NCI-H446 (cell line): ENCODE data around the gene MRPL51.

Source experiments
- DNase-seq, 2 experiments: peaks; one replicate each; lab custom pipeline; 2025; lab: John Stamatoyannopoulos, UW

Gene MRPL51

DNA sequence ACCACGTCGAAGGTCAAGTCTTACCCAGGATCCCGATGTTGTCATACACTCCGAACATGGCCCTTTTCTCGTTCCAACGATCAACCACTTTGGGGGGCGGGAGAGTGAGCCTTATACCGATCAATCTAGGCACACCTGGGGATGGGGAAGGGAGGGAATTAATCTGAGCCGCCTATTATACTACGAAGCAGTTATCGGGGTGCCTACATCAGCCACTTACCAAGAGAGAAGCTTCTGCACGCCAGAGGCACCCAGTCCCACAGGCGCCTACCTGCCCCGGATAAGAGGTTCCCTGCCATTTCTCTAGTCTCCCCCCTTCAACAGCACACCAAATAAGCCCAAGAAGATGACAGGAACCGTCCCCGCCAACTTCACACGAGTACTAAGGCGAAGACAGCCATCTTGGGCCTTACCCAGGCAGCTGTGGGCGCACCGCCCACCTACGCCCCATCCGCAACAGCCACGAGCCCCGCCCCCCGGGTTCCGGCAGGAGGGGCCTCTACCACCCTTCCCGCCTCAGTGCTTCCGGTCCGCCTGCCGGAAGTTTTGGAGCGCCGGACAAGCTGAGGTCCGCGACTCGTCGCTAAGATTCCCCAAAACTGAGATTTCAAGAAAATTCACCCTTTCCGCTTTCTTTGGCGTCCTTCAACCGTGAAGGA, at the start of gene MRPL51:
Gene MRPL51 (minus strand): TSS at position 425 of the 659 bp plus-strand sequence. CDS start 126 bp downstream, at position 299.
- peak; percentile 90 to 98 for DNase-seq

- no peak for DNase-seq
Measured at GRCh38 chr12:6542209-6543009, 49.3 kb upstream of the MRPL51 start.

GRCh38 chr12:6541371-6542165, 48.5 kb upstream of the MRPL51 start:
- DNase-seq: no peak

- DNase-seq: no peak
Measured at GRCh38 chr12:6540181-6540877, 47.3 kb upstream of the MRPL51 start.

GRCh38 chr12:6539707-6540134, 46.7 kb upstream of the MRPL51 start:
- DNase-seq: no peak

DNA sequence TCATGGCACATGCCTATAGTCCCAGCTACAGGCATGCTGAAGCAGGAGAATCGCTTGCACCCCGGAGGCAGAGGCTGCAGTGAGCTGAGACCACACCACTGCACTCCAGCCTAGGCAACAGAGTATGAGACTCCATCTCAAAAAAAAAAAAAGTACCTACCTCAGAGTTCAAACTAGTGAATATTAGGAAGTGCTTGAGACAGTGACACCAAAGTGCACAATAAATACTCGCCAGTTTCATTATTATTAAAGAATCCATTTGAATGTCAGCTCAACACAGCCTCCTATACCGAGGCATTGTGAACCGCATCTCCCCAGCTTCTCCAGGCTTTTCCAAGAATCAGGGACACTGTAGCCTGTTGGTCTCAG, 46.2 kb upstream of the MRPL51 start:
- no peak for DNase-seq

DNA sequence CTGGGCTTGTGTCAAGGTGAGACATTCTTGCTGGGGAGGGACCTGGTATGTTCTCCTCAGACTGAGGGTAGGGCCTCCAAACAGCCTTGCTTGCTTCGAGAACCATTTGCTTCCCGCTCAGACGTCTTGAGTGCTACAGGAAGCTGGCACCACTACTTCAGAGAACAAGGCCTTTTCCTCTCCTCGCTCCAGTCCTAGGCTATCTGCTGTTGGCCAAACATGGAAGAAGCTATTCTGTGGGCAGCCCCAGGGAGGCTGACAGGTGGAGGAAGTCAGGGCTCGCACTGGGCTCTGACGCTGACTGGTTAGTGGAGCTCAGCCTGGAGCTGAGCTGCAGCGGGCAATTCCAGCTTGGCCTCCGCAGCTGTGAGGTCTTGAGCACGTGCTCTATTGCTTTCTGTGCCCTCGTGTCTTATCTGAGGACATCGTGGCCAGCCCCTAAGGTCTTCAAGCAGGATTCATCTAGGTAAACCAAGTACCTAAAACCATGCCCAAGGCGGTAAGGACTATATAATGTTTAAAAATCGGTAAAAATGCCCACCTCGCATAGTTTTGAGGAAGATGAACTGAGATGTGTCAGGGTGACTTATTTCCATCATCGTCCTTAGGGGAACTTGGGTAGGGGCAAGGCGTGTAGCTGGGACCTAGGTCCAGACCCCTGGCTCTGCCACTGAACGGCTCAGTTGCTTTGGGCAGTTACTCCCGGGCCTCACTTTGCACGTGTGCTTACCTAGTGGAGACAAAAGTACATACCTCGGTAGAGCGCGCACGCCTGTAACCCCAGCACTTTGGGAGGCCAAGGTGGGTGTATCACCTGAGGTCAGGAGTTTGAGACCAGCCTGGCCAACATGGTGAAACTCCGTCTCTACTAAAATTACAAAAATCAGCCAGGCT, 45.6 kb upstream of the MRPL51 start:
- DNase-seq: no peak

DNA sequence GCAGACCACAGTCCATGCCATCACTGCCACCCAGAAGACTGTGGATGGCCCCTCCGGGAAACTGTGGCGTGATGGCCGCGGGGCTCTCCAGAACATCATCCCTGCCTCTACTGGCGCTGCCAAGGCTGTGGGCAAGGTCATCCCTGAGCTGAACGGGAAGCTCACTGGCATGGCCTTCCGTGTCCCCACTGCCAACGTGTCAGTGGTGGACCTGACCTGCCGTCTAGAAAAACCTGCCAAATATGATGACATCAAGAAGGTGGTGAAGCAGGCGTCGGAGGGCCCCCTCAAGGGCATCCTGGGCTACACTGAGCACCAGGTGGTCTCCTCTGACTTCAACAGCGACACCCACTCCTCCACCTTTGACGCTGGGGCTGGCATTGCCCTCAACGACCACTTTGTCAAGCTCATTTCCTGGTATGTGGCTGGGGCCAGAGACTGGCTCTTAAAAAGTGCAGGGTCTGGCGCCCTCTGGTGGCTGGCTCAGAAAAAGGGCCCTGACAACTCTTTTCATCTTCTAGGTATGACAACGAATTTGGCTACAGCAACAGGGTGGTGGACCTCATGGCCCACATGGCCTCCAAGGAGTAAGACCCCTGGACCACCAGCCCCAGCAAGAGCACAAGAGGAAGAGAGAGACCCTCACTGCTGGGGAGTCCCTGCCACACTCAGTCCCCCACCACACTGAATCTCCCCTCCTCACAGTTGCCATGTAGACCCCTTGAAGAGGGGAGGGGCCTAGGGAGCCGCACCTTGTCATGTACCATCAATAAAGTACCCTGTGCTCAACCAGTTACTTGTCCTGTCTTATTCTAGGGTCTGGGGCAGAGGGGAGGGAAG, 44.7 kb upstream of the MRPL51 start:
- peak; percentile 39 to 79 for DNase-seq

DNA sequence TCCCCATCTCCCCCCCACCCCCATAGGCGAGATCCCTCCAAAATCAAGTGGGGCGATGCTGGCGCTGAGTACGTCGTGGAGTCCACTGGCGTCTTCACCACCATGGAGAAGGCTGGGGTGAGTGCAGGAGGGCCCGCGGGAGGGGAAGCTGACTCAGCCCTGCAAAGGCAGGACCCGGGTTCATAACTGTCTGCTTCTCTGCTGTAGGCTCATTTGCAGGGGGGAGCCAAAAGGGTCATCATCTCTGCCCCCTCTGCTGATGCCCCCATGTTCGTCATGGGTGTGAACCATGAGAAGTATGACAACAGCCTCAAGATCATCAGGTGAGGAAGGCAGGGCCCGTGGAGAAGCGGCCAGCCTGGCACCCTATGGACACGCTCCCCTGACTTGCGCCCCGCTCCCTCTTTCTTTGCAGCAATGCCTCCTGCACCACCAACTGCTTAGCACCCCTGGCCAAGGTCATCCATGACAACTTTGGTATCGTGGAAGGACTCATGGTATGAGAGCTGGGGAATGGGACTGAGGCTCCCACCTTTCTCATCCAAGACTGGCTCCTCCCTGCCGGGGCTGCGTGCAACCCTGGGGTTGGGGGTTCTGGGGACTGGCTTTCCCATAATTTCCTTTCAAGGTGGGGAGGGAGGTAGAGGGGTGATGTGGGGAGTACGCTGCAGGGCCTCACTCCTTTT, 44.0 kb upstream of the MRPL51 start:
- no peak for DNase-seq

DNA sequence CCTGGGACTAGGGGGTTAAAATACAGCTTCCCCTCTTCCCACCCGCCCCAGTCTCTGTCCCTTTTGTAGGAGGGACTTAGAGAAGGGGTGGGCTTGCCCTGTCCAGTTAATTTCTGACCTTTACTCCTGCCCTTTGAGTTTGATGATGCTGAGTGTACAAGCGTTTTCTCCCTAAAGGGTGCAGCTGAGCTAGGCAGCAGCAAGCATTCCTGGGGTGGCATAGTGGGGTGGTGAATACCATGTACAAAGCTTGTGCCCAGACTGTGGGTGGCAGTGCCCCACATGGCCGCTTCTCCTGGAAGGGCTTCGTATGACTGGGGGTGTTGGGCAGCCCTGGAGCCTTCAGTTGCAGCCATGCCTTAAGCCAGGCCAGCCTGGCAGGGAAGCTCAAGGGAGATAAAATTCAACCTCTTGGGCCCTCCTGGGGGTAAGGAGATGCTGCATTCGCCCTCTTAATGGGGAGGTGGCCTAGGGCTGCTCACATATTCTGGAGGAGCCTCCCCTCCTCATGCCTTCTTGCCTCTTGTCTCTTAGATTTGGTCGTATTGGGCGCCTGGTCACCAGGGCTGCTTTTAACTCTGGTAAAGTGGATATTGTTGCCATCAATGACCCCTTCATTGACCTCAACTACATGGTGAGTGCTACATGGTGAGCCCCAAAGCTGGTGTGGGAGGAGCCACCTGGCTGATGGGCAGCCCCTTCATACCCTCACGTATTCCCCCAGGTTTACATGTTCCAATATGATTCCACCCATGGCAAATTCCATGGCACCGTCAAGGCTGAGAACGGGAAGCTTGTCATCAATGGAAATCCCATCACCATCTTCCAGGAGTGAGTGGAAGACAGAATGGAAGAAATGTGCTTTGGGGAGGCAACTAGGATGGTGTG, 43.1 kb upstream of the MRPL51 start:
- no peak for DNase-seq

GRCh38 chr12:6535697-6535946, 42.6 kb upstream of the MRPL51 start:
- no peak for DNase-seq

DNA sequence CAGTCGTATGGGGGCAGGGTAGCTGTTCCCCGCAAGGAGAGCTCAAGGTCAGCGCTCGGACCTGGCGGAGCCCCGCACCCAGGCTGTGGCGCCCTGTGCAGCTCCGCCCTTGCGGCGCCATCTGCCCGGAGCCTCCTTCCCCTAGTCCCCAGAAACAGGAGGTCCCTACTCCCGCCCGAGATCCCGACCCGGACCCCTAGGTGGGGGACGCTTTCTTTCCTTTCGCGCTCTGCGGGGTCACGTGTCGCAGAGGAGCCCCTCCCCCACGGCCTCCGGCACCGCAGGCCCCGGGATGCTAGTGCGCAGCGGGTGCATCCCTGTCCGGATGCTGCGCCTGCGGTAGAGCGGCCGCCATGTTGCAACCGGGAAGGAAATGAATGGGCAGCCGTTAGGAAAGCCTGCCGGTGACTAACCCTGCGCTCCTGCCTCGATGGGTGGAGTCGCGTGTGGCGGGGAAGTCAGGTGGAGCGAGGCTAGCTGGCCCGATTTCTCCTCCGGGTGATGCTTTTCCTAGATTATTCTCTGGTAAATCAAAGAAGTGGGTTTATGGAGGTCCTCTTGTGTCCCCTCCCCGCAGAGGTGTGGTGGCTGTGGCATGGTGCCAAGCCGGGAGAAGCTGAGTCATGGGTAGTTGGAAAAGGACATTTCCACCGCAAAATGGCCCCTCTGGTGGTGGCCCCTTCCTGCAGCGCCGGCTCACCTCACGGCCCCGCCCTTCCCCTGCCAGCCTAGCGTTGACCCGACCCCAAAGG, 42.1 kb upstream of the MRPL51 start:
- peak; percentile 44 to 76 for DNase-seq

- no peak for DNase-seq
Measured at GRCh38 chr12:6534695-6534944, 41.6 kb upstream of the MRPL51 start.

- DNase-seq: peak; percentile 96 to 98
Measured at GRCh38 chr12:6533923-6534694, 41.0 kb upstream of the MRPL51 start, which contains the start of gene GAPDH. Gene GAPDH (plus strand): TSS chr12:6534517. CDS start chr12:6534833, 316 bp downstream.

GRCh38 chr12:6533653-6533922, 40.5 kb upstream of the MRPL51 start:
- no peak for DNase-seq

DNA sequence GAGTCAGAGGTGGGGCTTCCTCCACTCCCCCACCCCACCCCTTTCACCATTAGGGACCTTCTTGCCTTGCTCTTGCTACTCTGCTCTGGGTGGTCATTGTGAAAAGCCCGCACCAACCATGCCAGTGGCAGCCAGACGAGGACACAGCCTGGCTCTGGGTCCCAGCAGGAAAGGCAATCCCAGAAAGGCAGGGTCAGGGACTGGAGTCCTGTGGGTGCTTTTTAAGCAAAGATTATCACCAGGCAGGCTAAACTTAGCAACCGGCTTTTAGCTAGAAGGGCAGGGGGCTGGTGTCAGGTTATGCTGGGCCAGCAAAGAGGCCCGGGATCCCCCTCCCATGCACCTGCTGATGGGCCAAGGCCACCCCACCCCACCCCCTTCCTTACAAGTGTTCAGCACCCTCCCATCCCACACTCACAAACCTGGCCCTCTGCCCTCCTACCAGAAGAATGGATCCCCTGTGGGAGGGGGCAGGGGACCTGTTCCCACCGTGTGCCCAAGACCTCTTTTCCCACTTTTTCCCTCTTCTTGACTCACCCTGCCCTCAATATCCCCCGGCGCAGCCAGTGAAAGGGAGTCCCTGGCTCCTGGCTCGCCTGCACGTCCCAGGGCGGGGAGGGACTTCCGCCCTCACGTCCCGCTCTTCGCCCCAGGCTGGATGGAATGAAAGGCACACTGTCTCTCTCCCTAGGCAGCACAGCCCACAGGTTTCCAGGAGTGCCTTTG, 40.0 kb upstream of the MRPL51 start:
- peak; percentile 69 to 78 for DNase-seq
